Lower lobe of right lung (tissue), 2 donors: ENCODE measurements around the gene FBXO38. TPM values are rescaled to one million over a fixed set of nuclear protein-coding genes. Genes with fewer than 3 reads are reported as not detected.
"Not testable (repeated sequence)": the region's sequence is repeated elsewhere in the genome, so short reads cannot be mapped to it uniquely, and the experiment has no call there.

ENCODE experiments used
- ATAC-seq, 2 donors: fragments of 200-7000 bp; cut with Tn5 transposase; one replicate each; pipeline ENCODE4 v1.9.1; 2020 to 2022; ENCODE audit warnings: mild to moderate bottlenecking in 2 of 2, moderate library complexity in 2 of 2
- DNase-seq: peaks from one replicate; pipeline ENCODE4 v3.0.0-alpha.2; 2020
- H3K27ac ChIP-seq: fragments of 200-600 bp; one replicate; pipeline ENCODE4 v1.8.0; 2022
- H3K27me3 ChIP-seq: fragments of 200-600 bp; one replicate; pipeline ENCODE4 v1.8.0; 2022; ENCODE audit warnings: low read depth
- H3K36me3 ChIP-seq: fragments of 200-600 bp; one replicate; pipeline ENCODE4 v1.8.0; 2022; ENCODE audit warnings: mild to moderate bottlenecking
- H3K4me1 ChIP-seq: fragments of 200-600 bp; one replicate; pipeline ENCODE4 v1.8.0; 2022
- H3K4me3 ChIP-seq: fragments of 200-600 bp; one replicate; pipeline ENCODE4 v1.8.0; 2022; ENCODE audit warnings: mild to moderate bottlenecking
- H3K9me3 ChIP-seq: fragments of 200-600 bp; one replicate; pipeline ENCODE4 v1.8.0; 2022
- CTCF ChIP-seq: fragments of 200-600 bp; IDR thresholded peaks from one replicate; pipeline ENCODE4 v1.8.0; 2022; ENCODE audit warnings: antibody characterized with exemption, mild to moderate bottlenecking
- intact Hi-C: fragments of 100-400 bp; cut with DNase I; formaldehyde crosslinking; loops from one replicate; pipeline ENCODE4 v1.11.0; 2022
- total RNA-seq: library from RNA; stranded (reverse); fragmentation: NEBNext Ultra II Directional; extraction: Animal tissue kit (Norgen Biotek cat#: 25700); gene quantifications from one replicate; pipeline ENCODE4 v1.2.1, GENCODE V29; 2021
- donor health status: DM: no; HTN: yes; CAD: no; lungs with severe emphysema.

The FBXO38 gene
- total RNA-seq, 1 donor from 2014 or later = 72.9 TPM

GRCh38 chr5:148459669-148460068, 75.9 kb downstream of the FBXO38 start:
- TF ChIP-seq CTCF = no peak
- no peak for DNase-seq
- H3K36me3 ChIP-seq = no peaks in the 10 kb centered on the region
- no peak overlapping the region for H3K4me3 ChIP-seq
- no peaks in the 10 kb centered on the region for H3K9me3 ChIP-seq
- intact Hi-C loops = no loop called here
- ATAC-seq = no peak
- H3K27ac ChIP-seq = no peak overlapping the region
- H3K4me1 ChIP-seq = no peaks in the 10 kb centered on the region
- no peaks in the 10 kb centered on the region for H3K27me3 ChIP-seq

- H3K4me3 ChIP-seq = no peak overlapping the region
- peaks cover 14% of the 10 kb centered on the region for H3K4me1 ChIP-seq
- no peaks in the 10 kb centered on the region for H3K36me3 ChIP-seq
- H3K9me3 ChIP-seq = no peaks in the 10 kb centered on the region
- no peak for TF ChIP-seq CTCF
- H3K27me3 ChIP-seq = no peaks in the 10 kb centered on the region
- DNase-seq = no peak
- intact Hi-C loops = no loop called here
- H3K27ac ChIP-seq = no peak overlapping the region
- ATAC-seq = peak in 1 of 2 donors; percentile 64
These were observed 81.8 kb downstream of the FBXO38 start for GRCh38 chr5:148465381-148466235.

GRCh38 chr5:148466236-148466580, 82.5 kb downstream of the FBXO38 start:
- intact Hi-C loops = no loop called here
- no peaks in the 10 kb centered on the region for H3K27me3 ChIP-seq
- no peak overlapping the region for H3K27ac ChIP-seq
- H3K36me3 ChIP-seq = no peaks in the 10 kb centered on the region
- no peak overlapping the region for H3K4me3 ChIP-seq
- peaks cover 14% of the 10 kb centered on the region for H3K4me1 ChIP-seq
- ATAC-seq = no peak
- H3K9me3 ChIP-seq = no peaks in the 10 kb centered on the region
- no peak for TF ChIP-seq CTCF
- no peak for DNase-seq

DNA sequence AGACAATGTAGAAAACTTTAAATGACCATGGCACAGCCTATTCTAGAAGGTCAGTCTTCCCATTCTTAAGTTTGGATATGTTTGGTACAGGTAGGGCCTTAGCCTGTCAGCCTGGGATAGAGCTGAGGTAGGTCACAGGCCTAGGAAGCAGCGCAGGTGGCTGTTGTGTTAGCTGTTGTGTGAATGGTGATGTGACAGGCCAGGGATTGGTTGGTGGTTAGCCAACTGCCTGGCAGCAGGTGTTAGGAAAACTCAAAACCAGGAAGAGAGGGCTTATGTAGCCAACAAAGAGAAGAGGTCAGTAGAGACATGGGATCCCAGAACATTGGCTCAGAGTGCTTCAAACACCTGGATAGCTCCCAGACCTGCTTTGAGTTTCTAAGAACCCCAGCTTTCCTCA, 84.2 kb downstream of the FBXO38 start:
- intact Hi-C loops = no loop called here
- no peak overlapping the region for H3K4me3 ChIP-seq
- DNase-seq (no peak), ATAC-seq (no peak)
- no peaks in the 10 kb centered on the region for H3K9me3 ChIP-seq
- no peak for TF ChIP-seq CTCF
- H3K4me1 ChIP-seq = peaks cover 14% of the 10 kb centered on the region
- no peaks in the 10 kb centered on the region for H3K27me3 ChIP-seq
- H3K36me3 ChIP-seq = no peaks in the 10 kb centered on the region
- H3K27ac ChIP-seq = no peak overlapping the region

DNA sequence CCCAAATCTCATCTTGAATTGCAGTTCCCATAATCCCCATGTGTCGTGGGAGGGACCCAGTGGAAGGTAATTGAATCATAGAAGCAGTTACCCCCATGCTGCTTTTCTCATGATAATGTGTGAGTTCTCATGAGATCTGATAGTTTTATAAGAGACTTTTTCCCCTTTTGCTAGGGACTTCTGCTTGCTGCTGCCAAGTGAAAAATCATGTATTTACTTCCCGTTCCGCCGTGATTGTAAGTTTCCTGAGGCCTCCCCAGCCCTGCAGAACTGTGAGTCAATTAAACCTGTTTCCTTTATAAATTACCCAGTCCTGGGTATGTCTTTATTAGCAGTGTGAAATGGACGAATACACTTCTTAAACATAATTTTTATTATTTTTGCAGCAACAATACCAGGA, 85.0 kb downstream of the FBXO38 start:
- H3K27me3 ChIP-seq, DNase-seq, ATAC-seq, H3K36me3 ChIP-seq, intact Hi-C loops, H3K9me3 ChIP-seq, H3K4me3 ChIP-seq, H3K27ac ChIP-seq: not testable (repeated sequence)
- peaks cover 14% of the 10 kb centered on the region for H3K4me1 ChIP-seq

- DNase-seq (no peak), ATAC-seq (peak; percentile 38 to 53)
- Histone ChIP-seq H3K4me3 (no peak overlapping the region), H3K9me3 (no peaks in the 10 kb centered on the region), H3K27ac (no peak overlapping the region), H3K36me3 (no peaks in the 10 kb centered on the region), H3K27me3 (no peaks in the 10 kb centered on the region), H3K4me1 (peaks cover 14% of the 10 kb centered on the region)
- TF ChIP-seq CTCF = no peak
- intact Hi-C loops = no loop called here
These were observed 85.8 kb downstream of the FBXO38 start for GRCh38 chr5:148469501-148469935.
